CD8-positive, alpha-beta memory T cell (primary cell): ENCODE data around the gene PFDN5. TPM values are rescaled to one million over a fixed set of nuclear protein-coding genes. Genes with fewer than 3 reads are reported as not detected.

Experiments
- CTCF ChIA-PET: fragments of 350-600 bp; sonication (Branson Sonifier 250); formaldehyde crosslinking; loops from one replicate; lab custom pipeline; 2021; ENCODE audit warnings: antibody characterized with exemption; lab: Charles Lee
- POLR2A ChIA-PET: fragments of 350-600 bp; sonication (Branson Sonifier 250); formaldehyde crosslinking; loops from one replicate; lab custom pipeline; 2021; ENCODE audit warnings: antibody characterized with exemption; lab: Charles Lee
- DNase-seq, 5 donors: peaks; one replicate each; pipeline versions ENCODE4 v3.0.0 to v3.0.0-alpha.2; 2020 to 2022; ENCODE audit warnings: mixed read lengths in 1 of 5
- H3K27ac ChIP-seq: one replicate; pipeline ENCODE4 v1.7.0; 2013; ENCODE audit warnings: low read depth, mild to moderate bottlenecking, low read length, moderate library complexity
- H3K27me3 ChIP-seq: 2 replicates; pipeline ENCODE4 v1.7.0; 2013; ENCODE audit warnings: low read length, mild to moderate bottlenecking; ENCODE audit not compliant: insufficient read depth, poor library complexity, severe bottlenecking
- H3K36me3 ChIP-seq: 2 replicates; pipeline ENCODE4 v1.7.0; 2013; ENCODE audit warnings: mild to moderate bottlenecking, low read length, moderate library complexity; ENCODE audit not compliant: insufficient read depth
- H3K4me1 ChIP-seq: 2 replicates; pipeline ENCODE4 v1.7.0; 2013; ENCODE audit warnings: mild to moderate bottlenecking, low read length, moderate library complexity; ENCODE audit not compliant: insufficient read depth
- H3K4me3 ChIP-seq: 2 replicates; pipeline ENCODE4 v1.7.0; 2013; ENCODE audit warnings: mild to moderate bottlenecking, low read length
- H3K9me3 ChIP-seq: 2 replicates; pipeline ENCODE4 v1.7.0; 2013; ENCODE audit warnings: mild to moderate bottlenecking, low read length
- H3K27ac Mint-ChIP-seq, 8 donors: one replicate each; pipeline ENCODE4 v1.8.0; 2020 to 2021; ENCODE audit warnings: mixed read lengths in 8 of 8, mild to moderate bottlenecking in 6 of 8, inconsistent platforms in 3 of 8, moderate library complexity in 3 of 8
- H3K27me3 Mint-ChIP-seq, 2 donors: one replicate each; pipeline ENCODE4 v1.8.0; 2020 to 2021; ENCODE audit warnings: mixed read lengths in 2 of 2, mild to moderate bottlenecking in 1 of 2, moderate library complexity in 1 of 2
- H3K36me3 Mint-ChIP-seq, 3 donors: one replicate each; pipeline ENCODE4 v1.8.0; 2020 to 2021; ENCODE audit warnings: mixed read lengths in 3 of 3, inconsistent platforms in 1 of 3, mild to moderate bottlenecking in 1 of 3
- H3K4me1 Mint-ChIP-seq, 3 donors: one replicate each; pipeline ENCODE4 v1.8.0; 2020 to 2021; ENCODE audit warnings: mixed read lengths in 3 of 3, inconsistent platforms in 1 of 3, mild to moderate bottlenecking in 1 of 3
- H3K4me3 Mint-ChIP-seq, 7 donors: one replicate each; pipeline ENCODE4 v1.8.0; 2020 to 2021; ENCODE audit warnings: mixed read lengths in 7 of 7, mild to moderate bottlenecking in 6 of 7, moderate library complexity in 4 of 7, inconsistent platforms in 2 of 7
- H3K9me3 Mint-ChIP-seq, 5 donors: one replicate each; pipeline ENCODE4 v1.8.0; 2020 to 2022; ENCODE audit warnings: mixed read lengths in 5 of 5, mild to moderate bottlenecking in 3 of 5, moderate library complexity in 2 of 5, inconsistent platforms in 1 of 5
- polyA plus RNA-seq: library from polyadenylated mRNA; unstranded; fragments of 300-500 nt; fragmentation: Illumina TruSeq; gene quantifications from one replicate; pipeline ENCODE4 v1.2.3, GENCODE V29; 2021
- total RNA-seq, 2 experiments: library from RNA; stranded (reverse); gene quantifications; one replicate each; pipeline ENCODE4 v1.2.3, GENCODE V29; 2021

The PFDN5 gene
- total and polyA plus RNA-seq, 3 experiments from 2014 or later: 380 to 1,325 (median 385) TPM

GRCh38 chr12:53274445-53274844 lies 20.9 kb upstream of the PFDN5 start:
- no peak for DNase-seq
- Histone ChIP-seq H3K9me3 (no peaks in the 10 kb centered on the region), H3K27ac (no peak overlapping the region), H3K27me3 (no peaks in the 10 kb centered on the region), H3K36me3 (no peaks in the 10 kb centered on the region), H3K4me3 (no peak overlapping the region), H3K4me1 (no peaks in the 10 kb centered on the region)
- no peak overlapping the region for H3K4me3 Mint-ChIP-seq
- no peaks in the 10 kb centered on the region for H3K9me3 Mint-ChIP-seq
- CTCF ChIA-PET: interaction anchor here (1.1 to 1.5 kb wide), 2 partner anchors 8 to 61 kb away, joined by 3 to 5 read pairs; no protein-coding TSS in a partner anchor
- H3K36me3 Mint-ChIP-seq: peaks cover 0 to 3% (median 0%) of the 10 kb centered on the region in 3 donors
- H3K27me3 Mint-ChIP-seq: no peaks in the 10 kb centered on the region
- no peaks in the 10 kb centered on the region for H3K4me1 Mint-ChIP-seq
- POLR2A ChIA-PET: no interaction called here
- H3K27ac Mint-ChIP-seq: peak overlapping the region in 1 of 8 donors; percentile 50

- Mint-ChIP-seq H3K27ac (peak overlapping the region in 1 of 8 donors; percentile 8), H3K4me3 (no peak overlapping the region), H3K36me3 (peaks cover 0 to 3% (median 0%) of the 10 kb centered on the region in 3 donors), H3K9me3 (no peaks in the 10 kb centered on the region), H3K27me3 (no peaks in the 10 kb centered on the region), H3K4me1 (no peaks in the 10 kb centered on the region)
- ChIA-PET CTCF (interaction anchor here (0.8 to 0.9 kb wide), 2 partner anchors 9 to 11 kb away, joined by 3 to 4 read pairs; partner anchors contain the start of gene ESPL1), POLR2A (no interaction called here)
- no peak for DNase-seq
- Histone ChIP-seq H3K4me1 (no peaks in the 10 kb centered on the region), H3K27ac (no peak overlapping the region), H3K27me3 (no peaks in the 10 kb centered on the region), H3K9me3 (no peaks in the 10 kb centered on the region), H3K36me3 (no peaks in the 10 kb centered on the region), H3K4me3 (no peak overlapping the region)
These were observed 18.8 kb upstream of the PFDN5 start for GRCh38 chr12:53276511-53276910.

GRCh38 chr12:53277981-53278380 lies 17.4 kb upstream of the PFDN5 start:
- ChIA-PET CTCF (interaction anchor here (0.8 to 1.8 kb wide), 6 partner anchors 9 to 64 kb away, joined by 3 to 6 read pairs (median 4); partner anchors contain the start of gene ESPL1), POLR2A (interaction anchor here (0.6 kb wide), 1 partner anchor 80 kb away, joined by 4 read pairs; no protein-coding TSS in a partner anchor)
- no peak for DNase-seq
- H3K27ac Mint-ChIP-seq: no peak overlapping the region
- H3K9me3 ChIP-seq: no peaks in the 10 kb centered on the region
- no peaks in the 10 kb centered on the region for H3K36me3 ChIP-seq
- no peaks in the 10 kb centered on the region for H3K4me1 ChIP-seq
- H3K27me3 ChIP-seq: no peaks in the 10 kb centered on the region
- no peak overlapping the region for H3K4me3 Mint-ChIP-seq
- no peaks in the 10 kb centered on the region for H3K27me3 Mint-ChIP-seq
- no peaks in the 10 kb centered on the region for H3K36me3 Mint-ChIP-seq
- H3K27ac ChIP-seq: no peak overlapping the region
- no peaks in the 10 kb centered on the region for H3K9me3 Mint-ChIP-seq
- no peaks in the 10 kb centered on the region for H3K4me1 Mint-ChIP-seq
- H3K4me3 ChIP-seq: no peak overlapping the region

- H3K27me3 Mint-ChIP-seq: no peaks in the 10 kb centered on the region
- POLR2A ChIA-PET: no interaction called here
- CTCF ChIA-PET: interaction anchor here (1.2 to 1.8 kb wide), 3 partner anchors 9 to 68 kb away, joined by 3 to 5 read pairs (median 4); no protein-coding TSS in a partner anchor
- Histone ChIP-seq H3K9me3 (no peaks in the 10 kb centered on the region), H3K4me1 (no peaks in the 10 kb centered on the region), H3K27me3 (no peaks in the 10 kb centered on the region), H3K27ac (no peak overlapping the region), H3K4me3 (no peak overlapping the region), H3K36me3 (no peaks in the 10 kb centered on the region)
- no peaks in the 10 kb centered on the region for H3K36me3 Mint-ChIP-seq
- peak overlapping the region in 1 of 7 donors; percentile 13 for H3K4me3 Mint-ChIP-seq
- H3K4me1 Mint-ChIP-seq: no peaks in the 10 kb centered on the region
- peak overlapping the region in 1 of 8 donors; percentile 61 for H3K27ac Mint-ChIP-seq
- H3K9me3 Mint-ChIP-seq: no peaks in the 10 kb centered on the region
- no peak for DNase-seq
These were observed 16.0 kb upstream of the PFDN5 start for GRCh38 chr12:53279283-53279869.

- H3K36me3 ChIP-seq: no peaks in the 10 kb centered on the region
- Mint-ChIP-seq H3K27ac (peak overlapping the region in 1 of 8 donors; percentile 51), H3K4me1 (no peaks in the 10 kb centered on the region), H3K27me3 (no peaks in the 10 kb centered on the region), H3K36me3 (no peaks in the 10 kb centered on the region), H3K4me3 (no peak overlapping the region), H3K9me3 (no peaks in the 10 kb centered on the region)
- no peak overlapping the region for H3K4me3 ChIP-seq
- POLR2A ChIA-PET: no interaction called here
- CTCF ChIA-PET: interaction anchor here (1.2 kb wide), 1 partner anchor 68 kb away, joined by 3 read pairs; no protein-coding TSS in a partner anchor
- no peaks in the 10 kb centered on the region for H3K27me3 ChIP-seq
- no peak overlapping the region for H3K27ac ChIP-seq
- no peak for DNase-seq
- H3K4me1 ChIP-seq: no peaks in the 10 kb centered on the region
- no peaks in the 10 kb centered on the region for H3K9me3 ChIP-seq
These were observed 15.3 kb upstream of the PFDN5 start for GRCh38 chr12:53279888-53280498.

- Mint-ChIP-seq H3K4me3 (no peak overlapping the region), H3K36me3 (no peaks in the 10 kb centered on the region), H3K27ac (no peak overlapping the region), H3K9me3 (no peaks in the 10 kb centered on the region), H3K27me3 (no peaks in the 10 kb centered on the region), H3K4me1 (peaks cover 4 to 5% (median 5%) of the 10 kb centered on the region in 3 donors)
- POLR2A ChIA-PET: interaction anchor here (0.7 kb wide), 1 partner anchor 78 kb away, joined by 3 read pairs; no protein-coding TSS in a partner anchor
- no peak for DNase-seq
- no peaks in the 10 kb centered on the region for H3K9me3 ChIP-seq
- H3K27ac ChIP-seq: no peak overlapping the region
- CTCF ChIA-PET: interaction anchor here (0.8 to 11.1 kb wide), 14 partner anchors 8 to 129 kb away, joined by 3 to 192 read pairs (median 6); partner anchors contain the start of genes AAAS, ESPL1, ITGB7 and PFDN5
- no peaks in the 10 kb centered on the region for H3K27me3 ChIP-seq
- H3K4me1 ChIP-seq: no peaks in the 10 kb centered on the region
- no peaks in the 10 kb centered on the region for H3K36me3 ChIP-seq
- H3K4me3 ChIP-seq: no peak overlapping the region
These were observed 8.9 kb upstream of the PFDN5 start for GRCh38 chr12:53286448-53286847.

GRCh38 chr12:53287741-53288216 lies 7.6 kb upstream of the PFDN5 start:
- POLR2A ChIA-PET: no interaction called here
- peak overlapping the region in 4 of 8 donors; percentile 37 to 78 (median 70) for H3K27ac Mint-ChIP-seq
- no peaks in the 10 kb centered on the region for H3K36me3 Mint-ChIP-seq
- CTCF ChIA-PET: interaction anchor here (0.6 to 11.1 kb wide), 24 partner anchors 9 to 223 kb away, joined by 3 to 192 read pairs (median 4); partner anchors contain the start of genes AAAS, CSAD, ESPL1 and ITGB7
- H3K9me3 ChIP-seq: no peaks in the 10 kb centered on the region
- no peaks in the 10 kb centered on the region for H3K9me3 Mint-ChIP-seq
- peak; percentile 57 to 84 (median 63) for DNase-seq
- H3K27ac ChIP-seq: no peak overlapping the region
- no peak overlapping the region for H3K4me3 ChIP-seq
- no peaks in the 10 kb centered on the region for H3K27me3 ChIP-seq
- no peak overlapping the region for H3K4me3 Mint-ChIP-seq
- H3K36me3 ChIP-seq: no peaks in the 10 kb centered on the region
- H3K4me1 Mint-ChIP-seq: peaks cover 4 to 5% (median 5%) of the 10 kb centered on the region in 3 donors
- no peaks in the 10 kb centered on the region for H3K27me3 Mint-ChIP-seq
- H3K4me1 ChIP-seq: no peaks in the 10 kb centered on the region
